ENCODE results near the gene EPHA3.

Gene EPHA3

GRCh38 chr3:89525609-89526008 lies 418.2 kb downstream of the EPHA3 start:
- Histone ChIP-seq H3K4me3 (ENCODE audit: insufficient read depth in 1 of 2, low read depth in 1 of 2, low read length in 2 of 2) (no peak overlapping the region), H3K79me1 (replicated peaks; ENCODE audit: low read length, poor library complexity, severe bottlenecking) (no peaks in the 10 kb centered on the region), H3K9ac (ENCODE audit: low read length) (no peak overlapping the region), H3K9me3 (ENCODE audit: control insufficient read depth, low read length) (no peaks in the 10 kb centered on the region), H3K14ac (ENCODE audit: low read length in 2 of 2) (no peak overlapping the region), H3K4ac (ENCODE audit: low read depth in 1 of 2, low read length in 2 of 2) (no peak overlapping the region), H2AFZ (ENCODE audit: low read depth, low read length) (no peak overlapping the region), H3K27me3 (ENCODE audit: control insufficient read depth in 1 of 2, insufficient read depth in 1 of 2, low read length in 2 of 2) (no peaks in the 10 kb centered on the region), H3K18ac (ENCODE audit: low read depth in 1 of 2, low read length in 2 of 2) (no peak overlapping the region), H3K23ac (ENCODE audit: low read length in 2 of 2) (no peak overlapping the region), H3K36me3 (ENCODE audit: control insufficient read depth in 1 of 2, insufficient read depth in 2 of 2, low read depth in 1 of 2, low read length in 2 of 2) (no peaks in the 10 kb centered on the region), H2BK120ac (ENCODE audit: low read depth, low read length) (no peak overlapping the region), H2BK5ac (ENCODE audit: low read depth, low read length, poor library complexity, severe bottlenecking) (no peak overlapping the region), H3K4me1 (ENCODE audit: control insufficient read depth, insufficient read depth, low read depth, low read length) (no peaks in the 10 kb centered on the region), H3K27ac (ENCODE audit: low read length, poor library complexity, severe bottlenecking) (no peak overlapping the region), H3K4me2 (ENCODE audit: low read length, poor library complexity, severe bottlenecking) (no peak overlapping the region), H4K8ac (ENCODE audit: low read length) (no peak overlapping the region), H2BK15ac (ENCODE audit: low read depth, poor library complexity, severe bottlenecking) (no peak overlapping the region), H2BK12ac (ENCODE audit: low read length in 2 of 2) (no peak overlapping the region), H4K91ac (ENCODE audit: low read length) (no peak overlapping the region), H2AK5ac (ENCODE audit: low read length, severe bottlenecking) (no peak overlapping the region)
- DNase-seq, result no peak
- 86% methylated on average over 1 of the region's 2 CpGs for WGBS

DNA sequence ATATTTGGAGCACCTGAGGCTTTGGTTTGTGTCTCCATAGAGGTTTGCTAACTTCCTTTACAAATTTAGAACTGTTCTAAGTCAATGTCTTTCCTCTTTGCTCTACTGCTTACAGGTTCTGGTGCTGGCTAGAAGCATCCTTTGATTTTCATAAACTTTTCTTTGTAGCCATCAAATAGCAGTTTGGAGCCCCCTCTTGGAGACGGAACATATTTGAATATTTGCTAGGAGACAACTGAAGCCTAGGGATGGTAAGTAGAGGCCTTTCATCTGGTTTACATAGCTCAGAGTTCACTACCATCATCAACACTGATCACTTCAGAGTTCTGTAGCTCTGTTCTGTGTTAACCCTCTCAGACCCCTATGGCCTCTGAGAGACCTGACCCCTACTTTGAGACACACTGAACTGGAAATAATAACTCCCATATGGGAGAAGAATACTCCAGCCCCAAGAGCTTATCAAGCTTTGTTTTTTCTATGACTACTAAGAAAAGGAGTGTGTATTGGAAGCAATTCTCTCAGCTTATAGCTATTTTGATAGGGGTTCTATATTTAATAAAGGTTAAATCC lies 420.4 kb downstream of the EPHA3 start:
- no peak overlapping the region for H2BK5ac ChIP-seq (ENCODE audit: low read depth, low read length, poor library complexity, severe bottlenecking)
- H3K14ac ChIP-seq (ENCODE audit: low read length in 2 of 2), result no peak overlapping the region
- H2BK15ac ChIP-seq (ENCODE audit: low read depth, poor library complexity, severe bottlenecking), result no peak overlapping the region
- no peak overlapping the region for H2BK12ac ChIP-seq (ENCODE audit: low read length in 2 of 2)
- H3K27me3 ChIP-seq (ENCODE audit: control insufficient read depth in 1 of 2, insufficient read depth in 1 of 2, low read length in 2 of 2), result no peaks in the 10 kb centered on the region
- no peak overlapping the region for H2AFZ ChIP-seq (ENCODE audit: low read depth, low read length)
- WGBS, result no CpG with 5 or more reads among the region's 1 CpG
- H3K4me1 ChIP-seq (ENCODE audit: control insufficient read depth, insufficient read depth, low read depth, low read length), result no peaks in the 10 kb centered on the region
- H3K36me3 ChIP-seq (ENCODE audit: control insufficient read depth in 1 of 2, insufficient read depth in 2 of 2, low read depth in 1 of 2, low read length in 2 of 2), result no peaks in the 10 kb centered on the region
- no peak overlapping the region for H3K4me3 ChIP-seq (ENCODE audit: insufficient read depth in 1 of 2, low read depth in 1 of 2, low read length in 2 of 2)
- no peak overlapping the region for H3K4me2 ChIP-seq (ENCODE audit: low read length, poor library complexity, severe bottlenecking)
- H3K9ac ChIP-seq (ENCODE audit: low read length), result no peak overlapping the region
- no peak overlapping the region for H2AK5ac ChIP-seq (ENCODE audit: low read length, severe bottlenecking)
- H4K91ac ChIP-seq (ENCODE audit: low read length), result no peak overlapping the region
- no peak overlapping the region for H3K27ac ChIP-seq (ENCODE audit: low read length, poor library complexity, severe bottlenecking)
- no peak for DNase-seq
- H4K8ac ChIP-seq (ENCODE audit: low read length), result no peak overlapping the region
- no peak overlapping the region for H3K23ac ChIP-seq (ENCODE audit: low read length in 2 of 2)
- H3K18ac ChIP-seq (ENCODE audit: low read depth in 1 of 2, low read length in 2 of 2), result no peak overlapping the region
- H3K79me1 ChIP-seq (replicated peaks; ENCODE audit: low read length, poor library complexity, severe bottlenecking), result no peaks in the 10 kb centered on the region
- no peak overlapping the region for H3K4ac ChIP-seq (ENCODE audit: low read depth in 1 of 2, low read length in 2 of 2)
- H3K9me3 ChIP-seq (ENCODE audit: control insufficient read depth, low read length), result no peaks in the 10 kb centered on the region
- no peak overlapping the region for H2BK120ac ChIP-seq (ENCODE audit: low read depth, low read length)

All from mesenchymal stem cell (in vitro differentiated cells and primary cell).